HG02623 (cell line): ENCODE data around the gene SPRR2A.
"Not testable (repeated sequence)": the region's sequence is repeated elsewhere in the genome, so short reads cannot be mapped to it uniquely, and the experiment has no call there.

Source experiments
- ATAC-seq: cut with Tn5 transposase; IDR thresholded peaks from one replicate; pipeline ENCODE4 v1.9.1; 2021; ENCODE audit warnings: moderate library complexity; ENCODE audit not compliant: unreplicated experiment

SPRR2A gene

GRCh38 chr1:153028766-153029165 is 28.5 kb downstream of the SPRR2A start:
- no peak for ATAC-seq

GRCh38 chr1:153025797-153026196 is 31.5 kb downstream of the SPRR2A start:
- no peak for ATAC-seq

DNA sequence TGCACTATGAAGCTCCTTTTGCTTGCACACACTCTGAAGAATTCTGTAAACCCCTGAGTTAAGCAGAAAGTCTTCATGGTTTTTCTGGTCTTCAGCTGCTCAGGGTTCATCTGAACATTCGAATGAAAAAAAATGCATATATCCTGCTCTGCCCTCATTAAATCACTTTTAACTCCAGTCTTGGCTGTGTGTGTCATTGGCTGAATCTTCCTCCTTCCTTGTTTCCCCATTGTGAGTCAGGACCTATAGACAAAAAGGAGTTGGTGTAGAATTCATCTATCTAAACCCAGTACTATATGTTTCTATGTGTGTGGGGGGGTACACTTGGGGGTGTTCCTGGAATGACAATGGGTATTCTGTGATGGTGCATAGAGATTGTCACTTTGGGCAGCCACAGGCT is 32.9 kb downstream of the SPRR2A start:
- ATAC-seq: no peak

GRCh38 chr1:153023109-153023508 is 34.2 kb downstream of the SPRR2A start:
- no peak for ATAC-seq

DNA sequence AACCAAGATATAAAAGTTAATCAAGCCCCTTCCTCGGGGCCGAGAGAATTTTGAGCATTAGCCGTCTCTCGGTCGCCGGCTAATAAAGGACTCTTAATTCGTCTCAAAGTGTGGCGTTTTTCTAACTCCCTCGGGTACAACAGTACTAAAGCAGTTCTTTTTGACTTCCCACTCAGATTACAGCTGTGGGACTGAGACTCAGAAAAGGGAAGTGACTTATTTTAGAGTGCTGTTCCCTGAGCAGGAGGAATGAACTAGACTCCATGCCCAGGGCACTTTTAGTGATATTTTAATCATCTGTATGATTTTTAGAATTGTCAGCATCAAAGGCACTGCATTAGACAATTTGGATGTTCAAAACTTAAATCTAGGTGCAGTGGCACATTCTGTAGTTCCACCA is 35.0 kb downstream of the SPRR2A start:
- not testable (repeated sequence) for ATAC-seq

DNA sequence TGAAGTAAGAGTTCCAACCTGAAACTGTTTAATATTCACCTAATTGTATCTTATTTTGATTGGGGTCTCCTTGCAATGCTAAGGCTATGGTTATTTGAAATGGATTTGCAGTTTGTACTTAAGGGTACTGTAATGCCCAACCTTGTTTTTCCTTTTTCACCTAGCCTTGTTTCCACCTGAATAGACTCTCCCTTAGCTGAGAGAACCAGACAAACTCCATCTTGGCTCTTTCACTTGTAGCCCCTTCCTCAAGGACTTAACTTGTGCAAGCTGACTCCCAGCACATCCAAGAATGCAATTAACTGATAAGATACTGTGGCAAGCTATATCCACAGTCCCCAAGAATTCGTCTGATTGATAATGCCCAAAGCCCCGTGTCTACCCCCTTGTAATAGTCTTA is 35.5 kb downstream of the SPRR2A start:
- ATAC-seq: not testable (repeated sequence)

DNA sequence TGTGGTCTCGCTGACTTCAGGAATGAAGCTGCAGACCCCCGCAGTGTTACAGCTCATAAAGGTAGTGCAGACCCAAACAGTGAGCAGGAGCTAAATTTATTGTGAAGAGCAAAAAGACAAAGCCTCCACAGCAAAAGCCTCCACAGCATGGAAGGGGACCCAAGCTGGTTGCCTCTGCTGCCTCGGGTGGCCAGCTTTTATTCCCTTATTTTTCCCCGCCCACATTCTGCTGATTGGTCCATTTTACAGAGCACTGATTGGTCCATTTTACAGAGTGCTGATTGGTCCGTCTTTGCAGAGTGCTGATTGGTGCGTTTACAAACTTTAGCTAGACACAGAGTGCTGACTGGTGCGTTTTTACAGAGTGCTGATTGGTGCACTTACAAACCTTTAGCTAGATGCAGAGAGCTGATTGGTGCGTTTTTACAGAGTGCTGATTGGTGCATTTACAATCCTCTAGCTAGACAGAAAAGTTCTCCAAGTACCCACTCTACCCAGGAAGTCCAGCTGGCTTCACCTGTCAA is 46.0 kb downstream of the SPRR2A start:
- ATAC-seq: not testable (repeated sequence)
